ENCODE results near the gene FZD10.

DNA sequence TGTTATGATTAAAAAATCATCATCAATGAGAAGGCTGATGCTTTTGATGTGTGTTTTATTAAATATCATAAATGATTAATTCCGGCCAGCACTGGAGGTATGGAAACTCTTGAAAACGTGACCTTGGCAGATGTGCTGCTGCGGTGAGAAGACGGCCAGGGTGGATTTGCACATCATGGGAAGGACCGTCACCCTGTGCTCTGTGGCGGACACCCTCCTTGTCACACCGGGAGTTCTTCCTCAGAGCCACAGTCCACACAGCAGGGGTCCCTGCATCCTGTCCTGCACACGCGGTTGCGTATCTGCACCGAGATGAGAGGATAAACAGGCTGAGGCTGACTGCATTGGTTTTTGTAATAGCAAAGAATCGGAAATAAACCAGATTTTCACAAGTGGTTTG lies 33.5 kb downstream of the FZD10 start:
- TF ChIP-seq POLR2G (IDR thresholded peaks at IDR 0.05; ENCODE audit: low read depth, low read length) (no peak), SIN3A (IDR thresholded peaks at IDR 0.05; ENCODE audit: borderline replicate concordance, low read depth, low read length) (no peak), EP300 (IDR thresholded peaks at IDR 0.05; ENCODE audit: low read depth in 2 of 2, low read length in 2 of 2) (no peak), EP300 (CRISPR knock-in tag; IDR thresholded peaks at IDR 0.05; ENCODE audit: borderline replicate concordance) (no peak), LCORL (IDR thresholded peaks at IDR 0.05) (no peak), LCORL (CRISPR knock-in tag; IDR thresholded peaks at IDR 0.05) (no peak), ZNF275 (CRISPR knock-in tag; IDR thresholded peaks at IDR 0.05; ENCODE audit: borderline replicate concordance) (no peak), CENPX (CRISPR knock-in tag; IDR thresholded peaks at IDR 0.05) (no peak), ZNF33A (CRISPR knock-in tag; IDR thresholded peaks at IDR 0.05; ENCODE audit: borderline replicate concordance) (no peak), NFYB (CRISPR knock-in tag; IDR thresholded peaks at IDR 0.05) (no peak)
- TF ChIP-seq, protein P1, sequence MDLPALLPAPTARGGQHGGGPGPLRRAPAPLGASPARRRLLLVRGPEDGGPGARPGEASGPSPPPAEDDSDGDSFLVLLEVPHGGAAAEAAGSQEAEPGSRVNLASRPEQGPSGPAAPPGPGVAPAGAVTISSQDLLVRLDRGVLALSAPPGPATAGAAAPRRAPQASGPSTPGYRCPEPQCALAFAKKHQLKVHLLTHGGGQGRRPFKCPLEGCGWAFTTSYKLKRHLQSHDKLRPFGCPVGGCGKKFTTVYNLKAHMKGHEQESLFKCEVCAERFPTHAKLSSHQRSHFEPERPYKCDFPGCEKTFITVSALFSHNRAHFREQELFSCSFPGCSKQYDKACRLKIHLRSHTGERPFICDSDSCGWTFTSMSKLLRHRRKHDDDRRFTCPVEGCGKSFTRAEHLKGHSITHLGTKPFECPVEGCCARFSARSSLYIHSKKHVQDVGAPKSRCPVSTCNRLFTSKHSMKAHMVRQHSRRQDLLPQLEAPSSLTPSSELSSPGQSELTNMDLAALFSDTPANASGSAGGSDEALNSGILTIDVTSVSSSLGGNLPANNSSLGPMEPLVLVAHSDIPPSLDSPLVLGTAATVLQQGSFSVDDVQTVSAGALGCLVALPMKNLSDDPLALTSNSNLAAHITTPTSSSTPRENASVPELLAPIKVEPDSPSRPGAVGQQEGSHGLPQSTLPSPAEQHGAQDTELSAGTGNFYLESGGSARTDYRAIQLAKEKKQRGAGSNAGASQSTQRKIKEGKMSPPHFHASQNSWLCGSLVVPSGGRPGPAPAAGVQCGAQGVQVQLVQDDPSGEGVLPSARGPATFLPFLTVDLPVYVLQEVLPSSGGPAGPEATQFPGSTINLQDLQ (CRISPR knock-in tag; IDR thresholded peaks at IDR 0.05) = no peak

Measured in HepG2 (cell line).